ENCODE results near the gene SLC38A6.

- TF ChIP-seq POLR2A (IDR thresholded peaks at IDR 0.05; ENCODE audit: low read depth, low read length) (no peak), SRF (IDR thresholded peaks at IDR 0.05; ENCODE audit: low read depth in 2 of 2, low read length in 2 of 2) (no peak), NFIC (IDR thresholded peaks at IDR 0.05; ENCODE audit: low read depth, low read length) (no peak), EGR1 (IDR thresholded peaks at IDR 0.05; ENCODE audit: borderline replicate concordance in 1 of 2, low read depth in 2 of 2, low read length in 2 of 2) (no peak), CTCF (IDR thresholded peaks at IDR 0.05 in 2 of 3, conservative IDR thresholded peaks at IDR 0.05 in 1 of 3; ENCODE audit: control insufficient read depth in 2 of 3, extremely low read depth in 1 of 3, insufficient read depth in 1 of 3, low read depth in 3 of 3, low read length in 3 of 3) (no peak), TBL1XR1 (IDR thresholded peaks at IDR 0.05; ENCODE audit: low read depth, low read length) (no peak), POLR2AphosphoS5 (IDR thresholded peaks at IDR 0.05; ENCODE audit: low read length) (no peak), CHD2 (IDR thresholded peaks at IDR 0.05; ENCODE audit: borderline replicate concordance, low read depth, low read length) (no peak), TAF1 (IDR thresholded peaks at IDR 0.05; ENCODE audit: borderline replicate concordance, low read depth, low read length) (no peak), RBBP5 (conservative IDR thresholded peaks at IDR 0.05) (no peak), FOXK2 (IDR thresholded peaks at IDR 0.05) (no peak), NRF1 (conservative IDR thresholded peaks at IDR 0.05; ENCODE audit: low read depth, low read length) (no peak)
These were observed 70.6 kb downstream of the SLC38A6 start for GRCh38 chr14:61051621-61052020.
